H9 (cell line): ENCODE measurements around the gene MAZ. TPM values are rescaled to one million over a fixed set of nuclear protein-coding genes. Genes with fewer than 3 reads are reported as not detected.

Experiments used
- DNase-seq: peaks from one replicate; pipeline ENCODE4 v3.0.0-alpha.2; 2017
- H2AFZ ChIP-seq: one replicate; pipeline ENCODE4 v1.6.1; 2013; ENCODE audit warnings: mild to moderate bottlenecking, low read length, control low read depth, moderate library complexity
- H2AK5ac ChIP-seq: 2 replicates; pipeline ENCODE4 v1.6.1; 2013; ENCODE audit warnings: low read length, control low read depth, mixed read lengths; ENCODE audit not compliant: insufficient read length
- H2BK120ac ChIP-seq: one replicate; pipeline ENCODE4 v1.6.1; 2013; ENCODE audit warnings: low read depth, mild to moderate bottlenecking, low read length, control low read depth, inconsistent platforms; ENCODE audit not compliant: poor library complexity, severe bottlenecking
- H2BK12ac ChIP-seq: 2 replicates; pipeline ENCODE4 v1.6.1; 2013; ENCODE audit warnings: low read length, control low read depth, mixed read lengths, low read depth; ENCODE audit not compliant: insufficient read length
- H2BK15ac ChIP-seq: 2 replicates; pipeline ENCODE4 v1.6.1; 2013; ENCODE audit warnings: low read depth, low read length, control low read depth
- H2BK20ac ChIP-seq: one replicate; pipeline ENCODE4 v1.6.1; 2013; ENCODE audit warnings: low read depth, mild to moderate bottlenecking, low read length, control low read depth, inconsistent platforms; ENCODE audit not compliant: poor library complexity, severe bottlenecking
- H2BK5ac ChIP-seq: 2 replicates; pipeline ENCODE4 v1.6.1; 2013; ENCODE audit warnings: low read length, control low read depth, mixed read lengths; ENCODE audit not compliant: insufficient read length
- H3K14ac ChIP-seq: 2 replicates; pipeline ENCODE4 v1.6.1; 2013; ENCODE audit warnings: low read length, control low read depth; ENCODE audit not compliant: insufficient read depth
- H3K18ac ChIP-seq: 2 replicates; pipeline ENCODE4 v1.6.1; 2013; ENCODE audit warnings: low read depth, mild to moderate bottlenecking, mixed read lengths, low read length, control low read depth; ENCODE audit not compliant: insufficient read length
- H3K23ac ChIP-seq: 2 replicates; pipeline ENCODE4 v1.6.1; 2013; ENCODE audit warnings: low read length, control low read depth, mixed read lengths, low read depth; ENCODE audit not compliant: insufficient read length
- H3K23me2 ChIP-seq: 2 replicates; pipeline ENCODE4 v1.6.1; 2013; ENCODE audit warnings: low read depth, mild to moderate bottlenecking, mixed read lengths, low read length, control low read depth; ENCODE audit not compliant: insufficient read length, poor library complexity, severe bottlenecking
- H3K27ac ChIP-seq: 2 replicates; pipeline ENCODE4 v1.5.1; 2013; ENCODE audit warnings: low read length, control low read depth, mixed read lengths, low read depth; ENCODE audit not compliant: insufficient read length
- H3K27me3 ChIP-seq: 2 replicates; pipeline ENCODE4 v1.6.1; 2013; ENCODE audit warnings: low read length, control low read depth, inconsistent platforms; ENCODE audit not compliant: insufficient read depth
- H3K4ac ChIP-seq: 2 replicates; pipeline ENCODE4 v1.6.1; 2013; ENCODE audit warnings: low read depth, mild to moderate bottlenecking, control low read depth, inconsistent platforms, low read length, moderate library complexity
- H3K4me1 ChIP-seq: 2 replicates; pipeline ENCODE4 v1.6.1; 2013; ENCODE audit warnings: low read length, control low read depth, inconsistent platforms; ENCODE audit not compliant: insufficient read depth
- H3K4me2 ChIP-seq: 2 replicates; pipeline ENCODE4 v1.6.1; 2013; ENCODE audit warnings: low read length, control low read depth, mixed read lengths; ENCODE audit not compliant: insufficient read length, insufficient read depth
- H3K56ac ChIP-seq: 2 replicates; pipeline ENCODE4 v1.6.1; 2013; ENCODE audit warnings: low read depth, mild to moderate bottlenecking, mixed read lengths, low read length, control low read depth; ENCODE audit not compliant: insufficient read length
- H3K79me1 ChIP-seq: 2 replicates; pipeline ENCODE4 v1.6.1; 2013; ENCODE audit warnings: low read depth, mild to moderate bottlenecking, moderate library complexity, low read length, control low read depth, inconsistent platforms; ENCODE audit not compliant: insufficient read depth, poor library complexity, severe bottlenecking
- H3K79me2 ChIP-seq: 2 replicates; pipeline ENCODE4 v1.6.1; 2013; ENCODE audit warnings: low read length, control low read depth, inconsistent platforms; ENCODE audit not compliant: insufficient read depth
- H3K9ac ChIP-seq: 2 replicates; pipeline ENCODE4 v1.6.1; 2013; ENCODE audit warnings: low read length, control low read depth, mixed read lengths; ENCODE audit not compliant: insufficient read length; ENCODE audit errors: extremely low read depth
- H3K9me3 ChIP-seq: one replicate; pipeline ENCODE4 v1.6.1; 2013; ENCODE audit warnings: low read depth, low read length, inconsistent platforms; ENCODE audit not compliant: control insufficient read depth
- H3T11ph ChIP-seq: one replicate; pipeline ENCODE4 v1.6.1; 2013; ENCODE audit warnings: mild to moderate bottlenecking, low read length, control low read depth, inconsistent platforms
- H4K20me1 ChIP-seq: one replicate; pipeline ENCODE4 v1.6.1; 2013; ENCODE audit not compliant: control insufficient read depth, insufficient read length, insufficient read depth
- H4K5ac ChIP-seq: 2 replicates; pipeline ENCODE4 v1.6.1; 2013; ENCODE audit warnings: low read depth, mild to moderate bottlenecking, mixed read lengths, low read length, control low read depth; ENCODE audit not compliant: insufficient read length
- H4K8ac ChIP-seq: replicated peaks from 2 replicates; pipeline ENCODE4 v1.6.1; 2013; ENCODE audit warnings: low read length, control low read depth, mixed read lengths, low read depth; ENCODE audit not compliant: insufficient read length
- H4K91ac ChIP-seq: 2 replicates; pipeline ENCODE4 v1.6.1; 2013; ENCODE audit warnings: low read depth, mild to moderate bottlenecking, moderate library complexity, mixed read lengths, low read length, control low read depth; ENCODE audit not compliant: insufficient read length
- H3K27ac Mint-ChIP-seq, 3 experiments: 2 replicates in 2 of 3; 3 replicates in 1 of 3; pipeline ENCODE4 v1.8.0; 2020 to 2021; ENCODE audit warnings: mixed read lengths in 3 of 3, mild to moderate bottlenecking in 1 of 3, moderate library complexity in 1 of 3
- H3K27me3 Mint-ChIP-seq: 2 replicates; pipeline ENCODE4 v1.8.0; 2021; ENCODE audit warnings: low read depth, mild to moderate bottlenecking, moderate library complexity, mixed read lengths
- H3K36me3 Mint-ChIP-seq, 3 experiments: 2 replicates in 2 of 3; 3 replicates in 1 of 3; pipeline ENCODE4 v1.8.0; 2020 to 2021; ENCODE audit warnings: low read depth in 3 of 3, mixed read lengths in 3 of 3; ENCODE audit not compliant: insufficient read depth in 1 of 3
- H3K4me1 Mint-ChIP-seq, 2 experiments: 2 replicates each; pipeline ENCODE4 v1.8.0; 2020; ENCODE audit warnings: mixed read lengths in 2 of 2
- H3K4me3 Mint-ChIP-seq, 2 experiments: 2 replicates in 1 of 2; 3 replicates in 1 of 2; pipeline ENCODE4 v1.8.0; 2020 to 2021; ENCODE audit warnings: mild to moderate bottlenecking in 2 of 2, mixed read lengths in 2 of 2, moderate library complexity in 1 of 2
- H3K9me3 Mint-ChIP-seq, 2 experiments: 2 replicates in 1 of 2; 3 replicates in 1 of 2; pipeline ENCODE4 v1.8.0; 2020; ENCODE audit warnings: mild to moderate bottlenecking in 2 of 2, mixed read lengths in 2 of 2, moderate library complexity in 1 of 2
- WGBS: extraction: QIAGEN DNeasy Blood & Tissue Kit; methylation state at CpG from one replicate; pipeline ENCODE4 v1.1.7; 2013; ENCODE audit warnings: missing lambda C conversion rate, low lambda C conversion rate, mixed read lengths; ENCODE audit not compliant: insufficient read length; ENCODE audit errors: extremely low coverage; 5-methylcytosine and 5-hydroxymethylcytosine counted together
- total RNA-seq: library from RNA; stranded (reverse); gene quantifications from 2 replicates; pipeline ENCODE4 v1.2.1, GENCODE V29; 2021
- TF ChIP-seq, protein P1 (sequence below): fragments of 200-600 bp; sonication (generic); conservative IDR thresholded peaks from 3 replicates; pipeline ENCODE4 v1.8.0; 2021; ENCODE audit warnings: antibody characterized with exemption, mild to moderate bottlenecking

MAZ gene
- total RNA-seq, 1 experiment from 2014 or later, result 412 TPM

DNA sequence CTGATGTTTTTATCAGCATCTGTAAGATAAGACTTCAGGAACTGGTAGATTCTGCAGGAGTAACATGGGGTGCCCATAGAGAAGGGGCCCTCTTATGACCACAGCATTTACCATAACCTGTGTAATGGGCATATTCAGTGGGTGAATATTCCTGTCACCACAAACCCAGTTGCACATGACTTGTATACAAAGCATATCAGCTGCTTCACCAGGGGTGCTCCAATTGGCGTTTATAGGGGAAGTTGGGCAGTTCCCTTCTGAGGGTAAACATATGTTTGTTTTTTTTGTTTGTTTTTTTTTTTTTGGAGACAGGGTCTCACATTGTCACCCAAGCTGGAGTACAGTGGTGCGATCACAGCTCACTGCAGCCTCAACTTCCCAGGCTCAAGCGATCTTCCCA lies 39.8 kb upstream of the MAZ start:
- H3K9me3 ChIP-seq, result no peaks in the 10 kb centered on the region
- Mint-ChIP-seq H3K9me3 (no peaks in the 10 kb centered on the region), H3K27me3 (peaks cover 3% of the 10 kb centered on the region), H3K36me3 (no peaks in the 10 kb centered on the region), H3K4me3 (no peak overlapping the region), H3K27ac (no peak overlapping the region; a peak in 1 of 7 replicates), H3K4me1 (0 out of 4 replicates have a peak, but pooled peaks cover 3% of the 10 kb centered on the region in 2 experiments)
- TF ChIP-seq, protein P1, sequence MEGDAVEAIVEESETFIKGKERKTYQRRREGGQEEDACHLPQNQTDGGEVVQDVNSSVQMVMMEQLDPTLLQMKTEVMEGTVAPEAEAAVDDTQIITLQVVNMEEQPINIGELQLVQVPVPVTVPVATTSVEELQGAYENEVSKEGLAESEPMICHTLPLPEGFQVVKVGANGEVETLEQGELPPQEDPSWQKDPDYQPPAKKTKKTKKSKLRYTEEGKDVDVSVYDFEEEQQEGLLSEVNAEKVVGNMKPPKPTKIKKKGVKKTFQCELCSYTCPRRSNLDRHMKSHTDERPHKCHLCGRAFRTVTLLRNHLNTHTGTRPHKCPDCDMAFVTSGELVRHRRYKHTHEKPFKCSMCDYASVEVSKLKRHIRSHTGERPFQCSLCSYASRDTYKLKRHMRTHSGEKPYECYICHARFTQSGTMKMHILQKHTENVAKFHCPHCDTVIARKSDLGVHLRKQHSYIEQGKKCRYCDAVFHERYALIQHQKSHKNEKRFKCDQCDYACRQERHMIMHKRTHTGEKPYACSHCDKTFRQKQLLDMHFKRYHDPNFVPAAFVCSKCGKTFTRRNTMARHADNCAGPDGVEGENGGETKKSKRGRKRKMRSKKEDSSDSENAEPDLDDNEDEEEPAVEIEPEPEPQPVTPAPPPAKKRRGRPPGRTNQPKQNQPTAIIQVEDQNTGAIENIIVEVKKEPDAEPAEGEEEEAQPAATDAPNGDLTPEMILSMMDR, result no peak
- no peak overlapping the region for H3K14ac ChIP-seq
- H4K8ac ChIP-seq, result no peak overlapping the region
- no peak overlapping the region for H3T11ph ChIP-seq
- H2BK5ac ChIP-seq, result no peak overlapping the region
- H2BK12ac ChIP-seq, result no peak overlapping the region
- no peak overlapping the region for H2AK5ac ChIP-seq
- H2AFZ ChIP-seq, result no peak overlapping the region
- H3K79me1 ChIP-seq, result no peaks in the 10 kb centered on the region
- H4K20me1 ChIP-seq, result no peaks in the 10 kb centered on the region
- DNase-seq, result no peak
- no peak overlapping the region for H2BK20ac ChIP-seq
- H2BK15ac ChIP-seq, result no peak overlapping the region
- H3K27me3 ChIP-seq, result no peaks in the 10 kb centered on the region
- H3K23ac ChIP-seq, result no peak overlapping the region
- no peak overlapping the region for H3K56ac ChIP-seq
- no peak overlapping the region for H3K27ac ChIP-seq
- no peak overlapping the region for H2BK120ac ChIP-seq
- no peak overlapping the region for H4K91ac ChIP-seq
- no peaks in the 10 kb centered on the region for H3K79me2 ChIP-seq
- WGBS, result no CpG with 5 or more reads among the region's 3 CpGs
- no peaks in the 10 kb centered on the region for H3K4me1 ChIP-seq
- H3K18ac ChIP-seq, result no peak overlapping the region
- H3K4me2 ChIP-seq, result no peak overlapping the region
- H3K4ac ChIP-seq, result no peak overlapping the region
- H3K23me2 ChIP-seq, result no peaks in the 10 kb centered on the region
- H4K5ac ChIP-seq, result no peak overlapping the region
- H3K9ac ChIP-seq, result no peak overlapping the region
